K562 (cell line): Measurements from ENCODE around the gene COL7A1. TPM values are rescaled to one million over a fixed set of nuclear protein-coding genes. Genes with fewer than 3 reads are reported as not detected.

Source experiments
- CBX8 ChIP-seq: fragments of 200-600 bp; sonication (generic); IDR thresholded peaks from 2 replicates; pipeline ENCODE4 v1.6.1; 2012; ENCODE audit warnings: borderline replicate concordance, mixed run types, low read depth, mild to moderate bottlenecking, moderate library complexity, mixed read lengths, low read length, control low read depth, inconsistent platforms; ENCODE audit not compliant: poor library complexity, severe bottlenecking; ENCODE audit errors: extremely low read depth
- CREM ChIP-seq: IDR thresholded peaks from 2 replicates; pipeline ENCODE4 v1.6.1; 2014; ENCODE audit warnings: antibody characterized with exemption, low read depth
- HNRNPH1 ChIP-seq: fragments of 200-400 bp; formaldehyde crosslinking; optimal IDR thresholded peaks from 2 replicates; pipeline ENCODE3; 2017; ENCODE audit warnings: low read depth, mild to moderate bottlenecking, low read length, moderate library complexity
- KAT2B ChIP-seq: IDR thresholded peaks from one replicate; pipeline ENCODE4 v1.6.1; 2012; ENCODE audit warnings: low read depth, mild to moderate bottlenecking, control low read depth, inconsistent platforms, low read length, moderate library complexity
- NFE2L1 ChIP-seq: fragments of 450-650 bp; IDR thresholded peaks from 2 replicates; pipeline ENCODE4 v1.6.1; 2016; ENCODE audit warnings: missing genetic modification characterization, low read depth, mild to moderate bottlenecking, missing compliant biosample characterization, moderate library complexity, borderline replicate concordance
- PYGO2 ChIP-seq: fragments of 450-650 bp; IDR thresholded peaks from 2 replicates; pipeline ENCODE4 v1.6.1; 2016; ENCODE audit warnings: mild to moderate bottlenecking, missing genetic modification characterization, moderate library complexity, missing compliant biosample characterization
- STAT5A ChIP-seq: IDR thresholded peaks from 2 replicates; pipeline ENCODE4 v1.6.1; 2012; ENCODE audit warnings: low read length, inconsistent platforms, borderline replicate concordance
- polyA plus RNA-seq, 8 experiments: library from polyadenylated mRNA; depleted of rRNA in 4 of 8; stranded (reverse) in 5 of 8; unstranded in 3 of 8; fragments of >200 nt; fragmentation: Nextera tagmentation in 2 of 8; fragmentation: Illumina TruSeq in 1 of 8; extraction: Ambion mirVana in 2 of 8; extraction: Trizol in 1 of 8; gene quantifications; 2 replicates each; pipeline versions ENCODE4 v1.2.1 to v1.2.3, GENCODE V29; 2011 to 2014; ENCODE audit warnings: inconsistent platforms in 1 of 8, missing spikeins in 1 of 8
- total RNA-seq, 7 experiments: library from RNA; depleted of rRNA in 6 of 7; stranded (reverse); fragments of >200 nt in 6 of 7; fragmentation: Illumina TruSeq in 2 of 7; extraction: Trizol in 2 of 7; gene quantifications; 2 replicates each; pipeline versions ENCODE4 v1.2.1 to v1.2.3, GENCODE V29; 2011 to 2021; ENCODE audit warnings: low replicate concordance in 1 of 7
- TF ChIP-seq, protein P1 (sequence below): fragments of 250-450 bp; sonication (Bioruptor Pico); IDR thresholded peaks from 2 replicates; pipeline ENCODE4 v1.8.0; 2022; ENCODE audit warnings: inconsistent platforms

Gene COL7A1
- total and polyA plus RNA-seq, 9 of the 15 experiments (the other 6 are each of a cell fraction or from before 2014, with no cell fraction given) = 0.09 to 0.66 (median 0.35) TPM; not detected in 3

- TF ChIP-seq NFE2L1 (no peak), PYGO2 (tag) (no peak), HNRNPH1 (no peak), CREM (peak; percentile 49), CBX8 (no peak), STAT5A (no peak), KAT2B (peak; percentile 53)
- TF ChIP-seq, protein P1, sequence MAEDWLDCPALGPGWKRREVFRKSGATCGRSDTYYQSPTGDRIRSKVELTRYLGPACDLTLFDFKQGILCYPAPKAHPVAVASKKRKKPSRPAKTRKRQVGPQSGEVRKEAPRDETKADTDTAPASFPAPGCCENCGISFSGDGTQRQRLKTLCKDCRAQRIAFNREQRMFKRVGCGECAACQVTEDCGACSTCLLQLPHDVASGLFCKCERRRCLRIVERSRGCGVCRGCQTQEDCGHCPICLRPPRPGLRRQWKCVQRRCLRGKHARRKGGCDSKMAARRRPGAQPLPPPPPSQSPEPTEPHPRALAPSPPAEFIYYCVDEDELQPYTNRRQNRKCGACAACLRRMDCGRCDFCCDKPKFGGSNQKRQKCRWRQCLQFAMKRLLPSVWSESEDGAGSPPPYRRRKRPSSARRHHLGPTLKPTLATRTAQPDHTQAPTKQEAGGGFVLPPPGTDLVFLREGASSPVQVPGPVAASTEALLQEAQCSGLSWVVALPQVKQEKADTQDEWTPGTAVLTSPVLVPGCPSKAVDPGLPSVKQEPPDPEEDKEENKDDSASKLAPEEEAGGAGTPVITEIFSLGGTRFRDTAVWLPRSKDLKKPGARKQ (CRISPR knock-in tag) = no peak
Observed at GRCh38 chr3:48609088-48610005, 14.2 kb upstream of the COL7A1 start, which contains the start of gene UQCRC1 (continued).
